Parathyroid adenoma (tissue), 2 donors: ENCODE data around the gene DDX1.

Experiments used
- H2AFZ ChIP-seq: fragments of 300-600 bp; sonication (generic); one replicate; pipeline ENCODE4 v1.7.0; 2017; ENCODE audit warnings: antibody characterized with exemption, mild to moderate bottlenecking
- H3K27ac ChIP-seq: fragments of 300-600 bp; sonication (generic); one replicate; pipeline ENCODE4 v1.7.0; 2017
- H3K27me3 ChIP-seq: fragments of 300-600 bp; sonication (generic); one replicate; pipeline ENCODE4 v1.7.0; 2017; ENCODE audit warnings: low read length; ENCODE audit not compliant: control insufficient read depth, insufficient read depth
- H3K36me3 ChIP-seq: fragments of 300-600 bp; sonication (generic); one replicate; pipeline ENCODE4 v1.7.0; 2017; ENCODE audit warnings: low read length; ENCODE audit not compliant: control insufficient read depth, insufficient read depth
- H3K4me1 ChIP-seq: fragments of 300-600 bp; sonication (generic); one replicate; pipeline ENCODE4 v1.7.0; 2017; ENCODE audit warnings: control low read depth
- H3K4me2 ChIP-seq: fragments of 300-600 bp; sonication (generic); one replicate; pipeline ENCODE4 v1.7.0; 2017; ENCODE audit warnings: low read length
- H3K4me3 ChIP-seq: fragments of 300-600 bp; sonication (generic); one replicate; pipeline ENCODE4 v1.7.0; 2017; ENCODE audit warnings: low read depth, low read length
- H3K79me2 ChIP-seq: fragments of 300-600 bp; sonication (generic); one replicate; pipeline ENCODE4 v1.7.0; 2017; ENCODE audit warnings: control low read depth
- H3K9ac ChIP-seq: fragments of 300-600 bp; sonication (generic); one replicate; pipeline ENCODE4 v1.7.0; 2017; ENCODE audit warnings: mild to moderate bottlenecking
- H3K9me3 ChIP-seq: fragments of 300-600 bp; sonication (generic); one replicate; pipeline ENCODE4 v1.7.0; 2017; ENCODE audit warnings: low read length; ENCODE audit not compliant: control insufficient read depth
- TF ChIP-seq, protein P1 (sequence below): fragments of 300-600 bp; sonication (generic); IDR thresholded peaks from one replicate; pipeline ENCODE4 v1.7.0; 2017; ENCODE audit warnings: antibody characterized with exemption, mild to moderate bottlenecking
- donor health status: primary hyperparathyroidism.

DDX1 gene

DNA sequence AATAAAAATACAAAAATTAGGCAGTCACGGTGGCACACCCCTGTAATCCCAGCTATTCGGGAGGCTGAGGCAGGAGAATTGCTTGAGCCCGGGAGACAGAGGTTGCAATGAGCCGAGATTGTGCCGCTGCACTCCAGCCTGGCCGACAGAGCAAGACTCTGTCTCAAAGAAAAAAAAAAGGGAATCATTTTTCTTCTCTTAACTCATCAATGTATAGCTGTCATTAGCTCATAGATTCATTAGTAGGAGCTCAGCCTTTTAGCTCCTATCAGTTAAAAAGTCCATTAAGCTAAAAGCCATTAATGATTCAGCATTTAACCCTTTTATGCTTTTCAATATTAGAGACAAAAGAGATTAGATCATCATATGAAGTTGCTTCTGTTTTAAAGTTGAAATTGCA is 24.8 kb upstream of the DDX1 start:
- no peak overlapping the region for H3K27ac ChIP-seq
- TF ChIP-seq, protein P1, sequence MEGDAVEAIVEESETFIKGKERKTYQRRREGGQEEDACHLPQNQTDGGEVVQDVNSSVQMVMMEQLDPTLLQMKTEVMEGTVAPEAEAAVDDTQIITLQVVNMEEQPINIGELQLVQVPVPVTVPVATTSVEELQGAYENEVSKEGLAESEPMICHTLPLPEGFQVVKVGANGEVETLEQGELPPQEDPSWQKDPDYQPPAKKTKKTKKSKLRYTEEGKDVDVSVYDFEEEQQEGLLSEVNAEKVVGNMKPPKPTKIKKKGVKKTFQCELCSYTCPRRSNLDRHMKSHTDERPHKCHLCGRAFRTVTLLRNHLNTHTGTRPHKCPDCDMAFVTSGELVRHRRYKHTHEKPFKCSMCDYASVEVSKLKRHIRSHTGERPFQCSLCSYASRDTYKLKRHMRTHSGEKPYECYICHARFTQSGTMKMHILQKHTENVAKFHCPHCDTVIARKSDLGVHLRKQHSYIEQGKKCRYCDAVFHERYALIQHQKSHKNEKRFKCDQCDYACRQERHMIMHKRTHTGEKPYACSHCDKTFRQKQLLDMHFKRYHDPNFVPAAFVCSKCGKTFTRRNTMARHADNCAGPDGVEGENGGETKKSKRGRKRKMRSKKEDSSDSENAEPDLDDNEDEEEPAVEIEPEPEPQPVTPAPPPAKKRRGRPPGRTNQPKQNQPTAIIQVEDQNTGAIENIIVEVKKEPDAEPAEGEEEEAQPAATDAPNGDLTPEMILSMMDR = no peak
- H3K4me3 ChIP-seq = no peak overlapping the region
- H2AFZ ChIP-seq = no peak overlapping the region
- H3K36me3 ChIP-seq = no peaks in the 10 kb centered on the region
- H3K27me3 ChIP-seq = no peaks in the 10 kb centered on the region
- H3K9me3 ChIP-seq = no peaks in the 10 kb centered on the region
- no peak overlapping the region for H3K4me2 ChIP-seq
- H3K79me2 ChIP-seq = no peaks in the 10 kb centered on the region
- H3K4me1 ChIP-seq = no peaks in the 10 kb centered on the region
- no peak overlapping the region for H3K9ac ChIP-seq

- TF ChIP-seq, protein P1 = no peak
- Histone ChIP-seq H3K4me2 (no peak overlapping the region), H2AFZ (no peak overlapping the region), H3K27ac (no peak overlapping the region), H3K79me2 (no peaks in the 10 kb centered on the region), H3K4me3 (no peak overlapping the region), H3K9me3 (no peaks in the 10 kb centered on the region), H3K36me3 (no peaks in the 10 kb centered on the region), H3K4me1 (no peaks in the 10 kb centered on the region), H3K9ac (no peak overlapping the region), H3K27me3 (no peaks in the 10 kb centered on the region)
Observed at GRCh38 chr2:15568874-15569273, 22.8 kb upstream of the DDX1 start.

- H3K4me3 ChIP-seq = no peak overlapping the region
- TF ChIP-seq, protein P1 = no peak
- no peaks in the 10 kb centered on the region for H3K79me2 ChIP-seq
- no peaks in the 10 kb centered on the region for H3K9me3 ChIP-seq
- H3K27ac ChIP-seq = no peak overlapping the region
- H3K4me1 ChIP-seq = no peaks in the 10 kb centered on the region
- no peaks in the 10 kb centered on the region for H3K27me3 ChIP-seq
- no peak overlapping the region for H2AFZ ChIP-seq
- no peaks in the 10 kb centered on the region for H3K36me3 ChIP-seq
- H3K4me2 ChIP-seq = no peak overlapping the region
- no peak overlapping the region for H3K9ac ChIP-seq
Observed at GRCh38 chr2:15570104-15570503, 21.6 kb upstream of the DDX1 start.

- H3K36me3 ChIP-seq = no peaks in the 10 kb centered on the region
- no peak overlapping the region for H3K4me2 ChIP-seq
- no peaks in the 10 kb centered on the region for H3K4me1 ChIP-seq
- TF ChIP-seq, protein P1 = no peak
- no peaks in the 10 kb centered on the region for H3K27me3 ChIP-seq
- no peaks in the 10 kb centered on the region for H3K9me3 ChIP-seq
- no peak overlapping the region for H3K4me3 ChIP-seq
- no peaks in the 10 kb centered on the region for H3K79me2 ChIP-seq
- no peak overlapping the region for H3K9ac ChIP-seq
- no peak overlapping the region for H2AFZ ChIP-seq
- H3K27ac ChIP-seq = no peak overlapping the region
Observed at GRCh38 chr2:15571729-15572128, 19.9 kb upstream of the DDX1 start.

DNA sequence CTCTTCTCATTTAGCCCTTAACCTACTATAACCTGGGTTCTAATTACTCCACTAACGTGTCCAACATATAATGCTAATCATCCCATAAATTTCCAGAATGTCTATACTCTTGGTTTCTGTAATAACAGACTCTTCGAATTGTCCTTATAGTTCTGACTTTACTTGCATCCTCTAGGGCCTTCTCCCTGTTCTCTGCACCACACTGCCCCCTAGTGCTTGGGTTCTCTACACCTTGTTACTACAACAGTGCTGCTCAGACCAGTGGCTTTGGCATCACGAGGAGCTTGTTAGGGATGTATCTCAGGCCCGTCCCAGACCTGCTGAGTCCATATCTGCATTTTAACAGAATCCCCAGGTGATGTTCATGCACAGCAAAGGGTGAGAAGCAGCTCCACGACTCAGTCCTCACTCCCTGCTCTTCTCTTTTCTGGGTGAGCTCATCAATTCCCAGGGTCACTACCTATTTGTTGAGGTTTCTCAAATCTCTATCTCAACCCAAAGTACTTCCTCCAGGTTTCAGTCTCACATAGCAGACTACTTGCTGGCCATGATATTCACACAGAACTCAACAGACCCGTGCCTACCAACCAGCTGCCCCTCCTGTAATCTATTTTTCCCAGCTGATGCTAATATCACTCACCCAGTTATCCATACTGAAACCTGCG is 14.5 kb upstream of the DDX1 start:
- Histone ChIP-seq H2AFZ (peak overlapping the region; percentile 2), H3K4me1 (no peaks in the 10 kb centered on the region), H3K27me3 (no peaks in the 10 kb centered on the region), H3K4me2 (no peak overlapping the region), H3K36me3 (no peaks in the 10 kb centered on the region), H3K27ac (no peak overlapping the region), H3K9me3 (no peaks in the 10 kb centered on the region), H3K4me3 (no peak overlapping the region), H3K79me2 (no peaks in the 10 kb centered on the region), H3K9ac (no peak overlapping the region)
- TF ChIP-seq, protein P1 = peak; percentile 77
